ENCODE results near the gene MLN. TPM values are rescaled to one million over a fixed set of nuclear protein-coding genes. Genes with fewer than 3 reads are reported as not detected.

MLN gene
- total and polyA plus RNA-seq, 2 experiments from 2014 or later, result not detected

- peak within 1 kb of the TSS; percentile 89 for H2AFZ ChIP-seq
- no peaks in the 10 kb centered on the region for H3K9me3 Mint-ChIP-seq
- TF ChIP-seq POLR2AphosphoS5 (IDR thresholded peaks at IDR 0.05; ENCODE audit: low read depth) (peak; percentile 98), STAT1 (IDR thresholded peaks at IDR 0.05; ENCODE audit: unreplicated experiment) (no peak), CREB1 (CRISPR knock-in tag; IDR thresholded peaks at IDR 0.05; ENCODE audit: low read depth) (peak; percentile 86), REST (IDR thresholded peaks at IDR 0.05; ENCODE audit: unreplicated experiment) (no peak), ETS1 (IDR thresholded peaks at IDR 0.05) (peak; percentile 86), ZNF114 (CRISPR knock-in tag; IDR thresholded peaks at IDR 0.05) (peak; percentile 90; the same call in 1 of the 2 replicates)
- peak within 1 kb of the TSS; percentile 82 for H3K4me2 ChIP-seq
- peaks cover 22% of the 10 kb centered on the region for H3K36me3 Mint-ChIP-seq (ENCODE audit: low read depth)
- peak; percentile 80 for ATAC-seq
- peaks cover 61% of the 10 kb centered on the region for H3K4me1 ChIP-seq (ENCODE audit: insufficient read depth)
- peaks cover 13% of the 10 kb centered on the region; the same call in 1 of the 2 replicates for H3F3A ChIP-seq (replicated peaks; ENCODE audit: low read depth)
- peak within 1 kb of the TSS; percentile 72; the same call in 1 of the 2 replicates for H3K27ac ChIP-seq (ENCODE audit: low read depth)
- no peaks in the 10 kb centered on the region for H3K36me3 ChIP-seq (ENCODE audit: insufficient read depth)
- H3K4me1 Mint-ChIP-seq, result peaks cover 83% of the 10 kb centered on the region
- peak within 1 kb of the TSS; percentile 93 for H3K27ac Mint-ChIP-seq
- H3K9me2 ChIP-seq (ENCODE audit: insufficient read depth), result peaks cover 4% of the 10 kb centered on the region; the same call in 1 of the 2 replicates
- peaks cover 11% of the 10 kb centered on the region; the same call in 1 of the 2 replicates for H4K20me1 ChIP-seq (replicated peaks; ENCODE audit: insufficient read depth)
- H3K27me3 ChIP-seq (ENCODE audit: insufficient read depth), result no peaks in the 10 kb centered on the region
- H3K79me2 ChIP-seq (replicated peaks; ENCODE audit: insufficient read depth), result peaks cover 37% of the 10 kb centered on the region
- peak; percentile 93 for DNase-seq (ENCODE audit: low spot score)
- H3K4me3 ChIP-seq, result peak within 1 kb of the TSS; percentile 86
- peaks cover 10% of the 10 kb centered on the region for H3K27me3 Mint-ChIP-seq (ENCODE audit: insufficient read depth, low read depth, poor library complexity)
- H3K4me3 Mint-ChIP-seq, result peak within 1 kb of the TSS; percentile 91
Measured at GRCh38 chr6:33788694-33789549, 14.9 kb downstream of the MLN start, which contains the start of gene LEMD2. Gene LEMD2, minus strand, starts transcription at chr6:33789130. Its CDS starts 14 bp downstream, at chr6:33789116.

- peak; percentile 66 for DNase-seq (ENCODE audit: low spot score)
- Histone ChIP-seq H3K79me2 (replicated peaks; ENCODE audit: insufficient read depth) (peaks cover 37% of the 10 kb centered on the region), H3K36me3 (ENCODE audit: insufficient read depth) (peaks cover 6% of the 10 kb centered on the region; the same call in 1 of the 2 replicates), H3K4me3 (peak overlapping the region; percentile 86), H4K20me1 (replicated peaks; ENCODE audit: insufficient read depth) (peaks cover 11% of the 10 kb centered on the region; the same call in 1 of the 2 replicates), H3K4me1 (ENCODE audit: insufficient read depth) (peaks cover 57% of the 10 kb centered on the region), H3K9me2 (ENCODE audit: insufficient read depth) (peaks cover 4% of the 10 kb centered on the region; the same call in 1 of the 2 replicates), H3F3A (replicated peaks; ENCODE audit: low read depth) (peaks cover 13% of the 10 kb centered on the region; the same call in 1 of the 2 replicates), H3K4me2 (peak overlapping the region; percentile 82), H2AFZ (peak overlapping the region; percentile 43; the same call in 1 of the 2 replicates), H3K27me3 (ENCODE audit: insufficient read depth) (no peaks in the 10 kb centered on the region), H3K27ac (ENCODE audit: low read depth) (peak overlapping the region; percentile 72; the same call in 1 of the 2 replicates)
- Mint-ChIP-seq H3K27me3 (ENCODE audit: insufficient read depth, low read depth, poor library complexity) (peaks cover 14% of the 10 kb centered on the region), H3K4me1 (peaks cover 76% of the 10 kb centered on the region), H3K27ac (peak overlapping the region; percentile 93), H3K4me3 (peak overlapping the region; percentile 91), H3K36me3 (ENCODE audit: low read depth) (peaks cover 30% of the 10 kb centered on the region), H3K9me3 (no peaks in the 10 kb centered on the region)
- ATAC-seq, result peak; percentile 33
- TF ChIP-seq ZNF114 (CRISPR knock-in tag; IDR thresholded peaks at IDR 0.05) (no peak), ETS1 (IDR thresholded peaks at IDR 0.05) (no peak), POLR2AphosphoS5 (IDR thresholded peaks at IDR 0.05; ENCODE audit: low read depth) (no peak)
Measured at GRCh38 chr6:33787954-33788693, 15.7 kb downstream of the MLN start.
